WTC11 (cell line): ENCODE results near the gene RHOB. TPM values are rescaled to one million over a fixed set of nuclear protein-coding genes. Genes with fewer than 3 reads are reported as not detected.

Source experiments
- ATAC-seq: fragments of 200-7000 bp; cut with Tn5 transposase; 2 replicates; pipeline ENCODE4 v1.10.0; 2021; ENCODE audit warnings: mild to moderate bottlenecking, moderate library complexity
- CTCF ChIA-PET: fragments of 300-600 bp; sonication (Branson Sonifier 250); formaldehyde crosslinking; loops from one replicate; lab custom pipeline; 2021; ENCODE audit warnings: antibody characterized with exemption; lab: Charles Lee
- POLR2A ChIA-PET: fragments of 350-600 bp; sonication (Branson Sonifier 250); formaldehyde crosslinking; loops from one replicate; lab custom pipeline; 2021; ENCODE audit warnings: antibody characterized with exemption; lab: Charles Lee
- DNase-seq: peaks from one replicate; pipeline ENCODE4 v3.0.0; 2021; ENCODE audit warnings: low spot score
- H3K27ac Mint-ChIP-seq: 2 replicates; pipeline ENCODE4 v1.8.0; 2021; ENCODE audit warnings: mixed read lengths
- H3K27me3 Mint-ChIP-seq: 2 replicates; pipeline ENCODE4 v1.8.0; 2021; ENCODE audit warnings: low read depth, mild to moderate bottlenecking, moderate library complexity, mixed read lengths
- H3K36me3 Mint-ChIP-seq: 2 replicates; pipeline ENCODE4 v1.8.0; 2021; ENCODE audit warnings: mixed read lengths
- H3K4me1 Mint-ChIP-seq: 2 replicates; pipeline ENCODE4 v1.8.0; 2022; ENCODE audit warnings: mixed read lengths
- H3K4me3 Mint-ChIP-seq: 2 replicates; pipeline ENCODE4 v1.8.0; 2021; ENCODE audit warnings: mild to moderate bottlenecking, moderate library complexity, mixed read lengths
- H3K9me3 Mint-ChIP-seq: 2 replicates; pipeline ENCODE4 v1.8.0; 2021; ENCODE audit warnings: mixed read lengths
- CREB1 ChIP-seq: sonication (generic); formaldehyde crosslinking; IDR thresholded peaks from 2 replicates; pipeline ENCODE4 v1.8.0; 2023; ENCODE audit warnings: mild to moderate bottlenecking, missing genetic modification reagents
- CTCF ChIP-seq: fragments of 200-600 bp; IDR thresholded peaks from 2 replicates; pipeline ENCODE4 v1.8.0; 2022; ENCODE audit warnings: antibody characterized with exemption
- ETV6 ChIP-seq: sonication (generic); formaldehyde crosslinking; IDR thresholded peaks from 2 replicates; pipeline ENCODE4 v1.8.1; 2022; ENCODE audit warnings: mild to moderate bottlenecking, missing genetic modification reagents
- IRF1 ChIP-seq: sonication (generic); formaldehyde crosslinking; IDR thresholded peaks from 2 replicates; pipeline ENCODE4 v1.8.0; 2023; ENCODE audit warnings: missing genetic modification reagents
- MXD4 ChIP-seq: fragments of 250-450 bp; sonication (Bioruptor Pico); IDR thresholded peaks from 2 replicates; pipeline ENCODE4 v1.8.0; 2021; ENCODE audit warnings: mild to moderate bottlenecking, moderate library complexity, borderline replicate concordance
- OVOL2 ChIP-seq: fragments of 250-450 bp; sonication (Bioruptor Pico); IDR thresholded peaks from 2 replicates; pipeline ENCODE4 v1.9.0; 2021; ENCODE audit warnings: mild to moderate bottlenecking, borderline replicate concordance
- PRRX2 ChIP-seq: fragments of 250-450 bp; sonication (Bioruptor Pico); IDR thresholded peaks from 2 replicates; pipeline ENCODE4 v1.8.0; 2021; ENCODE audit warnings: mild to moderate bottlenecking
- TEAD4 ChIP-seq: sonication (generic); formaldehyde crosslinking; IDR thresholded peaks from 2 replicates; pipeline ENCODE4 v1.8.0; 2022; ENCODE audit warnings: mild to moderate bottlenecking, missing genetic modification reagents
- USF2 ChIP-seq: sonication (generic); formaldehyde crosslinking; IDR thresholded peaks from 2 replicates; pipeline ENCODE4 v1.8.1; 2023; ENCODE audit warnings: mild to moderate bottlenecking, missing genetic modification reagents, moderate library complexity
- ZBTB43 ChIP-seq: sonication (generic); formaldehyde crosslinking; IDR thresholded peaks from 2 replicates; pipeline ENCODE4 v1.8.1; 2023; ENCODE audit warnings: mild to moderate bottlenecking, missing genetic modification reagents
- ZMAT4 ChIP-seq: fragments of 250-450 bp; sonication (Bioruptor Pico); IDR thresholded peaks from 2 replicates; pipeline ENCODE4 v1.9.0; 2021; ENCODE audit warnings: mild to moderate bottlenecking
- ZNF121 ChIP-seq: sonication (generic); formaldehyde crosslinking; IDR thresholded peaks from 2 replicates; pipeline ENCODE4 v1.8.0; 2023; ENCODE audit warnings: missing genetic modification reagents
- ZNF281 ChIP-seq: sonication (generic); formaldehyde crosslinking; IDR thresholded peaks from 2 replicates; pipeline ENCODE4 v1.8.0; 2023; ENCODE audit warnings: mild to moderate bottlenecking, missing genetic modification reagents
- ZNF423 ChIP-seq: fragments of 250-450 bp; sonication (Bioruptor Pico); IDR thresholded peaks from 2 replicates; pipeline ENCODE4 v2.1.2; 2022; ENCODE audit warnings: mild to moderate bottlenecking, moderate library complexity
- ZSCAN18 ChIP-seq: fragments of 250-450 bp; sonication (Bioruptor Pico); IDR thresholded peaks from 2 replicates; pipeline ENCODE4 v2.1.2; 2022; ENCODE audit warnings: mild to moderate bottlenecking, moderate library complexity
- total RNA-seq: library from RNA; stranded (reverse); gene quantifications from 3 replicates; pipeline ENCODE4 v1.2.3, GENCODE V29; 2021
- TF ChIP-seq, protein P1 (sequence below): fragments of 250-450 bp; sonication (Bioruptor Pico); IDR thresholded peaks from 2 replicates; pipeline ENCODE4 v1.9.0; 2021; ENCODE audit warnings: mild to moderate bottlenecking, borderline replicate concordance
- TF ChIP-seq, protein P2 (sequence below): sonication (generic); formaldehyde crosslinking; IDR thresholded peaks from 2 replicates; pipeline ENCODE4 v1.8.1; 2022; ENCODE audit warnings: mild to moderate bottlenecking, moderate library complexity, missing genetic modification reagents

The RHOB gene
- total RNA-seq, 1 experiment from 2014 or later: 20.4 TPM

DNA sequence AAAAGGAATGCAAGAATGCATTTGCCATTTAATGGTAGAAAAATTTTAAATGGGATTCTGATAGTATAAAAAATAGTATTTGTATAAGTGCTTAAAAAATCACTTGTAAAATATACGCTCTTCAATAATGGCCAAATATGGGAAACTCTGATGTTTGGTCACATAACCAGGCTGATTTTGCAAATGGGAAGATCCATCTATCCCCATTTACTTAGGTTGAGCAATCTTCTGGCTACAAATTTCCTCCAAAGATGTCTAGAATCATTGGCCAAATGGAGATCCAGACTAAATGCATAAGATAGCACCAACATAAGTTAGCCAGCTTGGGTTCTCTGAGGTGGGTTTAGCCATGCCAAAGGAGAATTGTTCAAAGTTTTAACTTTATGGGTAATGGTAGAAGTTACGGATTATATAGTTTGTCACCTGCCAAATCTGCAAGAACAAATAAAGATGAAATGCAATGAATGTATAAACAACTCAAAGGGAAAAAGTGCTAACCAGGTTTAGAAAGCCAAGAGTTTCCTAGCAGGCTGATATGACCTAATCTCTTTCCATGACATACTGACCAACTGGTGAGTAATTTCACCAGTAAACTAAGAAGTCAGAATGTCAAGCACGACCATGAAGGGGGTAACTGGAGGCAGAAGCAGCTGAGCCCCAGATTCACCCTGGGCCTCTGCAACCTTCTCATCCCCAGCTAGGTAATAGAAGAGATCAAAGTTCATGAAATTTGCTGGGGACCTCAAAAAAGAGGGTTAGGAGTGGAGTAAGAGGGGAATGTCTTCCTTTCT lies 10.0 kb downstream of the RHOB start (continued):
- TF ChIP-seq, protein P1, sequence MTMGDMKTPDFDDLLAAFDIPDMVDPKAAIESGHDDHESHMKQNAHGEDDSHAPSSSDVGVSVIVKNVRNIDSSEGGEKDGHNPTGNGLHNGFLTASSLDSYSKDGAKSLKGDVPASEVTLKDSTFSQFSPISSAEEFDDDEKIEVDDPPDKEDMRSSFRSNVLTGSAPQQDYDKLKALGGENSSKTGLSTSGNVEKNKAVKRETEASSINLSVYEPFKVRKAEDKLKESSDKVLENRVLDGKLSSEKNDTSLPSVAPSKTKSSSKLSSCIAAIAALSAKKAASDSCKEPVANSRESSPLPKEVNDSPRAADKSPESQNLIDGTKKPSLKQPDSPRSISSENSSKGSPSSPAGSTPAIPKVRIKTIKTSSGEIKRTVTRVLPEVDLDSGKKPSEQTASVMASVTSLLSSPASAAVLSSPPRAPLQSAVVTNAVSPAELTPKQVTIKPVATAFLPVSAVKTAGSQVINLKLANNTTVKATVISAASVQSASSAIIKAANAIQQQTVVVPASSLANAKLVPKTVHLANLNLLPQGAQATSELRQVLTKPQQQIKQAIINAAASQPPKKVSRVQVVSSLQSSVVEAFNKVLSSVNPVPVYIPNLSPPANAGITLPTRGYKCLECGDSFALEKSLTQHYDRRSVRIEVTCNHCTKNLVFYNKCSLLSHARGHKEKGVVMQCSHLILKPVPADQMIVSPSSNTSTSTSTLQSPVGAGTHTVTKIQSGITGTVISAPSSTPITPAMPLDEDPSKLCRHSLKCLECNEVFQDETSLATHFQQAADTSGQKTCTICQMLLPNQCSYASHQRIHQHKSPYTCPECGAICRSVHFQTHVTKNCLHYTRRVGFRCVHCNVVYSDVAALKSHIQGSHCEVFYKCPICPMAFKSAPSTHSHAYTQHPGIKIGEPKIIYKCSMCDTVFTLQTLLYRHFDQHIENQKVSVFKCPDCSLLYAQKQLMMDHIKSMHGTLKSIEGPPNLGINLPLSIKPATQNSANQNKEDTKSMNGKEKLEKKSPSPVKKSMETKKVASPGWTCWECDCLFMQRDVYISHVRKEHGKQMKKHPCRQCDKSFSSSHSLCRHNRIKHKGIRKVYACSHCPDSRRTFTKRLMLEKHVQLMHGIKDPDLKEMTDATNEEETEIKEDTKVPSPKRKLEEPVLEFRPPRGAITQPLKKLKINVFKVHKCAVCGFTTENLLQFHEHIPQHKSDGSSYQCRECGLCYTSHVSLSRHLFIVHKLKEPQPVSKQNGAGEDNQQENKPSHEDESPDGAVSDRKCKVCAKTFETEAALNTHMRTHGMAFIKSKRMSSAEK (CRISPR knock-in tag): no peak
- TF ChIP-seq CTCF (no peak), ZMAT4 (CRISPR knock-in tag) (no peak), ZNF281 (no peak), ZNF423 (CRISPR knock-in tag) (no peak), ZNF121 (CRISPR knock-in tag) (no peak)
- TF ChIP-seq, all 79 proteins: peak for 0

DNA sequence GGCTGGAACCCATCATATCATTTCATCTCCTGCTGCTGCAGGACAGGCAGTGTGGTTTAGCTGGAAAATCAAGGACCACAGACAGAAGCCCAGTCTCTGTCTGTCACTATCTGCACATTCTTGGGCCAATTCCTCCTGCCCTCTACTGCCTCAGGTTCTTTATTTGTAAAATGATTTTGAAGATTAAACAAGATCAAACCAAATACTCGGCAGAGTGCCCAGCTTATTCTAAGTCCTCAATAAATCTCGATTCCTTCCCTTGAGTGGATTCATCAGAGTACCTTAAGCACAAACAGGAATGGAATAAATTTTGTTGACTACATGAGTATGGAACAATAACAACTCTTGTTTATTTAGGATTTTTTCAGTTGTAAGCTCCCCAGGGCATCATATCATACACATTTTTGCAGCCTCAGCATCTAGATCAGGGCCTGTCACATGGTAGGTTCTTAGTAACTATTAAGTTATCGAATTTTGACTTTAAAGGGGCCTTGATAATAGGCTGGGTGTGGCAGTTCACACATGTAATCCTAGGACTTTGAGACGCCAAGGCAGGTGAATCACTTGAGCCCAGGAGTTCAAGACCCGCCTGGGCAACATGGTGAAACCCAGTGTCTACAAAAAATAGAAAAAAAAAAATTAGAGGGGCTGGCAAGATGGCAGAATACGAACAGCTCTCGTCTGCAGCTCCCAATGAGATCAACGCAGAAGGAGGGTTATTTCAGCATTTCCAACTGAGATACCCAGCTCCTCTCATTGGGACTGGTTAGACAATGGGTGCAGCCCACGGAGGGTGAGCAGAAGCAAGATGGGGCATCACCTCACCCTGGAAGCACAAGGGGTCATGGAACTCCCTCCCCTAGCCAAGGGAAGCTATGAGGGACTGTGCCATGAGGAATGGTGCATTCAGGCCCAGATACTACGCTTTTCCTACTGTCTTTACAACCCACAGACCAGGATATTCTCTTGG lies 11.1 kb downstream of the RHOB start:
- Mint-ChIP-seq H3K9me3 (peaks cover 16% of the 10 kb centered on the region), H3K27ac (no peak overlapping the region), H3K4me1 (peaks cover 8% of the 10 kb centered on the region), H3K36me3 (no peaks in the 10 kb centered on the region), H3K4me3 (no peak overlapping the region), H3K27me3 (peaks cover 28% of the 10 kb centered on the region)
- DNase-seq (no peak), ATAC-seq (no peak)
- ChIA-PET POLR2A (interaction anchor here (0.8 kb wide), 1 partner anchor 52 kb away, joined by 3 read pairs; no protein-coding TSS in a partner anchor), CTCF (interaction anchor here (1.4 kb wide), 1 partner anchor 178 kb away, joined by 3 read pairs; no protein-coding TSS in a partner anchor)
- TF ChIP-seq ZBTB43 (CRISPR knock-in tag) (no peak), MXD4 (CRISPR knock-in tag) (no peak), ZSCAN18 (CRISPR knock-in tag) (no peak), OVOL2 (CRISPR knock-in tag) (no peak), PRRX2 (no peak), ZMAT4 (CRISPR knock-in tag) (no peak), IRF1 (CRISPR knock-in tag) (no peak), CREB1 (CRISPR knock-in tag) (no peak), TEAD4 (CRISPR knock-in tag) (no peak), USF2 (no peak), ETV6 (CRISPR knock-in tag) (no peak)
- TF ChIP-seq, protein P2, sequence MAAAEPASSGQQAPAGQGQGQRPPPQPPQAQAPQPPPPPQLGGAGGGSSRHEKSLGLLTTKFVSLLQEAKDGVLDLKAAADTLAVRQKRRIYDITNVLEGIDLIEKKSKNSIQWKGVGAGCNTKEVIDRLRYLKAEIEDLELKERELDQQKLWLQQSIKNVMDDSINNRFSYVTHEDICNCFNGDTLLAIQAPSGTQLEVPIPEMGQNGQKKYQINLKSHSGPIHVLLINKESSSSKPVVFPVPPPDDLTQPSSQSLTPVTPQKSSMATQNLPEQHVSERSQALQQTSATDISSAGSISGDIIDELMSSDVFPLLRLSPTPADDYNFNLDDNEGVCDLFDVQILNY: no peak
